GM21717 (cell line): ENCODE results near the gene STAT2.

ENCODE experiments used
- ATAC-seq: cut with Tn5 transposase; IDR thresholded peaks from one replicate; pipeline ENCODE4 v1.9.1; 2021; ENCODE audit warnings: mild to moderate bottlenecking, moderate library complexity; ENCODE audit not compliant: unreplicated experiment

Gene STAT2

DNA sequence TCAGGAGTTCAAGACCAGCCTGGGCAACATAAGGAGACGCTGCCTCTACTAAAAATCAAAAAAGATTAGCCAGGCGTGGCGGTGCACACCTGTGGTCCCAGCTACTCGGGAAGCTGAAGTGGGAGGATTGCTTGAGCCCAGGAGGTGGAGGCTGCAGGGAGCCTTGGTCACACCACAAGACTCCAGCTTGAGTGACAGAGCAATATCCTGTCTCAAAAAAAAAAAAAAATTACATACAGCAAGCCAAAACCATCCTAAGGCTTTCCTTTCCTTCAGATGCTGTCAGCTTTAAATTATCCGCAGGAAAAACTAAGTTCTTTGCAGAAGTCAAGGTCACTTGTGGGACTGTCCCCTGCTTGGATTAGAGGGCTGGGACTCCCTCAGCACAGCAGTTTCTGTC, 61.1 kb downstream of the STAT2 start:
- ATAC-seq: no peak

DNA sequence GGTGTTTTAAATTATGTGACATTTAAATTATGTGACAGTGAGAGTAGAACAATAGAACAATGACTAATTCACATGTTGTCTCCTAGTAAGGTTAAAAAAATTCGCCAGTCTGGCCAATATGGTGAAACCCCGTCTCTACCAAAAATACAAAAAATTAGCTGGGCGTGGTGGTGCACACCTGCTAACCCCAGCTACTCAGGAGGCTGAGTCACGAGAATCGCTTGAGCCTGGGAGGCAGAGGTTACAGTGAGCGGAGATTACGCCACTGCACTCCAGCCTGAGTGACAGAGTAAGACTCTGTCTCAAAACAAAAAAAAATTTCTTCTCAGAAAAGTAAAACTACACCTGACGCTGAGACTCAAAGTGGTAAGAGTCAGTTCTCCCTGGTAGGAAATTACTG, 62.5 kb downstream of the STAT2 start:
- no peak for ATAC-seq

DNA sequence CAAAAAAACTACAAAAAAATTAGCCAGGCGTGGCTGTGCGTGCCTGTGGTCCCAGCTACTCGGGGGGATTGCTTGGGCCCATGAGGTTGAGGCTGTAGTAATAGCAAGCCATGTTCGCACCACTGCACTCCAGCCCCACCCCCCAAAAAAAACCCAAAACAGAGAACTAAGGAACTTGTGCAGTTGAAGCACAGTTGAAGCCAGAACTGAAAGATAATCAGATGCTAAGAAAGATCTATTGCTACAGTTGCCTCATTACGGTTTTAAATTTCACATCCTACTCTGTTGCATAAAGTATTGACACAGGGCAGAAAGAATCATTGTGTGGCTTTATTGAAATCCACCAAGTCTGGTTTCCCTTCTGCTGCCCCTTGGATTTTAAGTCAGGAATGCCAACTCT, 63.6 kb downstream of the STAT2 start:
- ATAC-seq: no peak

DNA sequence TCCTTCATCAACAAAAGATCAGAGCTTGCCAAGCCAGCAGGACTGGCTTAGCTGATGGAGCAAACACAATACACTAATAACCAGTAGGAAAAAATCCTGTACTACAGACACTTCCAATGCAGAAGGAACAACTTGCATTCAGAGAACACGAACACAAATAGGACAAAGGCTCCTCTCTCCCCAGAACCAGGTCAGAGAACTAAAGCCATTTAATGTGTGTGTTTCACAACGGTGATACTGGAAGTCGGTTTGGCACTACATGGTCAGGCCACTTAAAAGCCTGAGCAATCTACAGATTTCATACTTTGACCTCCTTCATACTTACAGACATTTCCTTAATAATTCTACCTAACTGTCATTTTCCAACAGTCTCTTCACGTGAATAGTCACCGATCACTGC, 66.1 kb downstream of the STAT2 start:
- no peak for ATAC-seq
